Stimulated activated CD4-positive, alpha-beta T cell treated with anti-CD3 and anti-CD28 coated beads, Interleukin-15, amount 100 ng/mL, for 1 hour (primary cell): Measurements from ENCODE around the gene MST1.

Experiments
- DNase-seq, 2 donors: peaks; one replicate each; pipeline ENCODE4 v3.0.0-alpha.2; 2020; ENCODE audit warnings: low read depth in 1 of 2, low spot score in 1 of 2

MST1 gene

DNA sequence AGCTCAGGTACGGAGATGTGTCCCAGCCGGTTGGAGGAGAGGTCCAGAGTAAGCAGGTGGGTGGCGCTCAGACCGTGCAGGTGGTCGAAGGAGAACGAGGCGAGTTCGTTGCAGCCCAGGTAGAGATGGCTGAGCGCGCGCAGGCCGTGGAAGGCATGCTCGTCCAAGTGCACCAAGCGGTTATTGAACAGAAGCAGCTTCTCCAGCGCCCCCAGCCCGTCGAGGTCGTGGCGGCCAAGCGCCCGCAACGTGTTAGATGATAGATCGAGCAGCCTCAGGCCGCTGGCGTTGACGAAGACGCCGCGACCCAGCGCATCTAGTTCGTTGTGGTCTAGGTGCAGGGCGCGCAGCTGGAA, 29.6 kb upstream of the MST1 start:
- no peak for DNase-seq

DNA sequence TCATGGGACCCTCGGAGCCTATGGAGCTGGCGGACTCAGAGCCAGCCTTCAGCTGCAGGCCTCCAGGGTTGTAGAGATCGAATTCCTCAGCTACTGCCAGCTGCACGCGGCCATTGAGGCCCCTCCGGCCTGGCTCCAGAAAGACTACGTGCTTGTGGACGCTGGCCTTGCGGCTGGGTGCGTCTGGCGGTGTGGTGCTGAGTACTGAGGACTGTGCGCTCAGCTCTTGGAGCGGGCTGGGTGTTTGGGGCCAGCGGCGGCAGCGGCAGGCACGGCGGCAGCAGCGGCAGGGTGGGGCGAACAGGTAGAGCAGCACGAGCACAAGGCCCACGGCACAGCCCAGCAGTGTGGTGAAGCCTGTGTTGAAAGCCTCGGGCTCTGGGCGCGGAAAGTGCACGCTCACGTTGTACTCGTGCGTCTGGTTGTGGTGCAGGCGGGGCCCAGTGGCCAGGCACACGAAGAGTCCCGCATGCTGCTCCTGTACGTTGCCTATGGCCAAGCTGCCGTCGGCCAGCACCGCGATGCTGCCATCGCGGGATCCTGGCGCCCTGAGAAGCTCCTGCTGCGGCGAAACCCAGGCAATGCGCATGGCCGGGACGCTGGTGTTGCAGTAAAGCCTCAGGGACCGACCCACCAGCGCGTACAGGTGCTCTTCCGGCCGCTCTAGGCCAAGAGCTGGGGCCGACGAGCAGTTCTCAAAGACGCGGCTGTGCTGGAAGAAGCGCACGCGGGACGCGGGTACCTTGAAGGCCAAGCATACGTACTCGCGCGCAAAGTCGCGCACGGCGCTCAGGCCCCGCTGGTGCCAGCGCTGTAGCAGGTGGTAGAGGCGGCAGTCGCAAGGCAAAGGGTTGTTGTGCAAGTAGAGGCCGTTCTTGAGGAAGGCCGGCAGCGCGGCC, 28.9 kb upstream of the MST1 start:
- no peak for DNase-seq

DNA sequence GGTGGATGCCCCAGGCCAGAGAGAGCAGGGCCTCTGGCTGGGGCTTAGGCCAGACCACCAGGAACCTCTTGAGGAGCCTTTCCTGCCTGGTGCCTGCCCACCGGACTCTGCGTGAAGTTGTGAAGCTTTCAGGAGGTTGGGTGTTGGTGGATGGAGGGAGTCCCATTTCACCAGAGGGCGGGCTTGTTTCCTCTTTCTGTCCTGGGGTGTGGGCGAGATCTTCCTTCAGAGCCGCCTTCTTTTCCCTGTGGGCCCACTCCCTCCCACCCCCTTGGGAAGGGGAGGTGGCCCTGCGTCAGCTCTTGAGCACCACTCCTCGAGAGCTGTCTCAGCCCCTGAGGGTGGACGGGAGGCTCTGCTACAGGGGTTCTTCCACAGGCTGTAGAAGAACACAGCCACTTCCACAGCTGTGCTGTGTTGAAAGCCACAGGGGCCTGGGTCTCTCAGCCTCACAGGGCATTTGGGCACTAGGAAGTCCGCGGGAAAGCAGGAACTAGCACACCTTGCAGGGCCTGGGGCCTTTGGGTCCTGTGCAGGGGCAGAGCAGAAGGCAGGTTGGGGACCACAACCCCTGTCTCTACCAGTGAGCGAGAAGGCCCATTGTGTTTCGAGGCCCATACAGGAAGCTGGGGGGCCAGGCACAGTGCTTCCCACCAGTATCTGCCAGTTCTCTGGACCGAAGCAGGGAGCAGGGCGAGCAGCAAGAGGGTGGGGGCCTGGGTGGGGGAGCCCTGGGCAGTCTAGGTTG, 28.1 kb upstream of the MST1 start:
- DNase-seq, result no peak

DNA sequence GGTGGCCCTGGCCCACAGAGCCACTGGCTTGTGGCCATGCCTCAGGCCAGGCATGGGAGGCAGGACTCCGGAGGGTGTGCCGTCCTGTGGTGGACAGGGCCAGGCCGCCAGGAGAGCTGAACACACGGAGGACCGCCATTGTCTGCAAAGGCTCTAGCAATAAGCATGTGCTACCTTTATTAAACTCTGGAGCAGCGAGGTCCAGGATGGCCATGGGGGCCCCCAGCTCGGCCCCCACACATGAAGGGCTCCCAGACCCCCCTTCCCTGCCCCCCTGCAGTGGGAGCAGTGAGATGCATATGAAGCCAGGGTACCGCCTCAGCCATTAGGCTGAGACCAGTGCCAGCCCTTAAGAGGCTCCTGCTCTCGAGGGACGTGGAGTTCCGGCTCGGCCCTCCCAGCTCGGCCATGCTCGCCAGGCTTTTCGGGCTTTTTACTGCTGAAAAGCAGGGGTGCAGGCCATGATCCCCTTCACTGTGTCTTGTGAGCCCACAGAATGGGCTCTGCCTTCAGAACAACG, 27.5 kb upstream of the MST1 start:
- no peak for DNase-seq

DNA sequence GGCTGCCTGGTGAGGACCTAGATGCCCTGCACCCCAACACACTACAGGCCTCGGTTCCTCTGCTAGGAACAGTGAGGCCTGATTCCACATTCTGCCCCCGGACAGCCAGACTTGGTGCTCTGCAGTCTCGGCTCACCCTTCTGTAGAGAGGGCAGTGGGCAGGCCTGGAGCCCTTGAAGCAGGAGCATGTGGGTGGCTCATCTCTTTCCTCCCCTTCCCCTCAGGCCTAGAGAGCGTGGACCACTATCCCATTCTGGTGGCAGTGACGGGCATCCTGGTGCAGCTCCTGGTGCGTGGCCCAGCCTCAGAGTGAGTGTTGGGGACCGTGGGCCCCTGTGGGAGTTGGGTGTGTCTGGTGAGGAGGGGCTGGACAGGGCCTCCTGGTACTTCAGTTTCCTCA, 26.9 kb upstream of the MST1 start:
- no peak for DNase-seq

DNA sequence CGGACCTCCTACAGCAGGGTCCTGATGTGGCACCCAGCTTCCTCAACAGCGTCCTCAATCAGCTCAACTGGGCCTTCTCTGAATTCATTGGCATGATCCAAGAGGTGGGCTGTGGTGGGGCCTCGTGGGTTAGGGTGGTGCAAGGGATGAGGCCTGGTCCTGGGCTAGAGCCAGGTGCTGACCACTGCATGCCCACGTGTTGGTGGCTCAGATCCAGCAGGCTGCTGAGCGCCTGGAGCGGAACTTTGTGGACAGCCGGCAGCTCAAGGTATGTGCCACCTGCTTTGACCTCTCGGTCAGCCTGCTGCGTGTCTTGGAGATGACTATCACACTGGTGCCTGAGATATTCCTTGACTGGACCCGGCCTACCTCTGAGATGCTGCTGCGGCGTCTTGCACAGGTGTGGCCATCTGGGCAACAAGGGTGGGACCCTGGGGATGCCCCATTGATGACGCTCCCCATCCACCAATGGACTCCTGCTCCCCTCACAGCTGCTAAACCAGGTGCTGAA, 26.4 kb upstream of the MST1 start:
- no peak for DNase-seq

DNA sequence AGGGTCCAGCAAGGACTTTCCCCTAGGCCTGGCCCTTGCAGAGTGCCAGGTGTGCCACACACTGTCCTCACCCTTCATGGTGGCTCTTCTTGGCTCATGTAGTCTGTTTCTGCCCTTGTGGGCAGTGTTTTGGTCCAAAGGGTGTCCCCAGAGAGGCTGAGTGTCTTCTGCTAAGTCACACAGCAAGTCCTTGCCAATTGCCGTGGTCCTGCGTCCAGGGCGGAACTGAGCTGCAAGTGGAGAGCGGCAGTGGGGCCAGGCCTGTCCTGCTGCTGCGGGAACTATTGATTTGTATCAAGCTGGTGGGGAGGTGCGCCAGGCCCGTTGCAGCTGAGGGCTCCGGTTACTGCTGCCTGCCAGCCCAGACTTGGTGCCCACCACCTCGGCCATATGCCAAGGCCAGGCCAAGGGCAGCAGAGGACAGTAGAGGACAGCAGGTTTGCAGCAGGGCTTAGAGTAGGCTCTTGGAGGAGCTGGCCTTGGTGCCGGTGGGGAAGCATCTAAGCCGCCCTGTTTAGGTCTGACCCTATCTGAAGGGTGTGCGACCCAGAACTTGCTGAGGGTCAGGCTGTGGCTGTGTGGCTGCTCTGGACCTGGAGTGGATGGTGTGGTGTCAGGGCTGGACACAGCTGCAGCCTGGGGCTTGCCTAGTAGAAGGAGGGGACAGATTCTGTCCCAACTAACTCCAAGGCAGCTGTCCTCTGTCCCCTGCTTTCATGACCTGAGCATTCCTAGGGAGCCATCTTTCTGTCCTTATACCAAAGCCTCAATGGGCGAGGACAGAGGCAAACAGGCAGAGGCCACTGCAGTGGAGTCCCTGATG, 25.7 kb upstream of the MST1 start:
- DNase-seq, result no peak

DNA sequence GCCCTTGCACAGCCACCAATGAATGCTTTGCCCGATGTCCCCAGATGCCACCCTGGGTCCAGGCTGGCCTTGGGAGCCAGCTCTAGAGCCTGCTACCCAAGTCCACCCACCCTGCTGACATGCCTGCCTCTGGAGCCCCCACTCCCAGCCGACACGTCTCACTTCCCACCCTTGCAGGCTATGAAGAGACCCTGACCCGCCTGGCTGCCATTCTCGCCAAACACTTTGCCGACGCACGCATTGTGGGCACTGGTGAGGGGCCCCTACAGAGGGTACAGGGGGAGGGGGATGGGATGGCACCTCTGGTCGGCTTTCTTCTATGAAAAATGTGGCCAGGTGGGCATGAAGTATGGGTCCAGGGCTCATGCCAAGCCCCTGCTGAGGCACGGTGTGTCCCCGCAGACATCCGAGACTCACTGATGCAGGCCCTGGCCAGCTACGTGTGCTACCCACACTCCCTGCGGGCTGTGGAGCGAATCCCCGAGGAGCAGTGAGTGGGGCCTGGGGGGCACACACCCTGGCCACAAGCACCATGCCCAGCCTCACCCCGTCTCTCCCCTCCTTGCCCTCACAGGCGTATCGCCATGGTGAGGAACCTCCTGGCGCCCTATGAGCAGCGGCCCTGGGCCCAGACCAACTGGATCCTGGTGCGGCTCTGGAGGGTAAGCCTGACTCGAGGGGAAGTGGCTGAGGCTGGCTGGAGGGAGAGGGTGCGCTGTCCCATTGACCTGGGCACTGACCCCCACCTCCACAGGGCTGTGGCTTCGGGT, 24.2 kb upstream of the MST1 start:
- no peak for DNase-seq

DNA sequence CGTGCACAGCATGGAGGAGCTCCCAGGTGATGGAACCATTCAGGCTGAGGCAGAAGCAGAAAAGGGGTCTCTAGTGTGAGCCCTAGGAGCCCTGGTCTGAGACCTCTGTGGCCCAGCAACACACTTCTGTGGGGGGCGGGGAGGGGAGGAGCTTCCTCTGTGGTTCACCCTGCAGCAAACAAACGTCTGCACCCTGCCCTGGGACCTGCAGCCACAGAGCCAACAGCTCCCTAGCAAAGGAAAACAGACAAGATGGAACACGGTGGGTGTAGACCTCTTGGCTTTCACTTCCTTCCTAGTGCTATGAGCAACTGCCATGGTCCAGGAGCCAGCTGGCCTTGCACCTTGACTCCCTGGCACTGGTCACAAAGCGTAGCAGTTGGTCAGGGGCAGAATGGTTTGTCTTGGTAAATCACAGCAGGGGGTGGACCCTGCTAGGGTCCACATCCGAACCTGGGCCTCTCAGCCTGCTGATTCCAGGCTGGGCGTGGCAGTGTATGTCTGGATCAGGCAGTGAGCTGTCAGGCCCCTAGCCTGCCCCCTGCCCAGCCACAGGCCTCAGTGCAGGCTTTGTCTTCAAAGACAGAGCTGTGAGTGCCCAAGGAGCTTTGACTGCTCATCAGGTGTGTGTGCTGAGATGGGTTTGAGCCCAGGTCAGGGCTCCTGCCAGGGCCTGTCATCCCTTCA, 23.5 kb upstream of the MST1 start:
- DNase-seq, result no peak

DNA sequence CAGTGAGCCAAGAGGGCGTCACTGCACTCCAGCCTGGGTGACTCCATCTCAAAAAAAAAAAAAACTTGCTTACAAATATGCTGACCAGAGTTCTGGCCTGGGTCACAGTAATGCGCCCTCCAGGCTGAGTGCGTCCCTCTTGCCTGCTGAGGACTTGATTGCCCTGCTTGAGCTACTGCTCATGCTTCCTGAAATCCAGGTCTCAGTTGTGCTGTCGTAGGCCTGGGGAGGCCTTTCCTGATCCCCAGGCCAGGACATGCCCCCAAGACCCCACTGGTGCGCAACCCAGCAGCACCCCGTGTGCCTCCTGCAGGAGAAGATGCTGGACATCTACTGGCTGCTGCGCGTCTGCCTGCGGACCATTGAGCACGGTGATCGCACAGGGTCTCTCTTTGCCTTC, 22.9 kb upstream of the MST1 start:
- no peak for DNase-seq

DNA sequence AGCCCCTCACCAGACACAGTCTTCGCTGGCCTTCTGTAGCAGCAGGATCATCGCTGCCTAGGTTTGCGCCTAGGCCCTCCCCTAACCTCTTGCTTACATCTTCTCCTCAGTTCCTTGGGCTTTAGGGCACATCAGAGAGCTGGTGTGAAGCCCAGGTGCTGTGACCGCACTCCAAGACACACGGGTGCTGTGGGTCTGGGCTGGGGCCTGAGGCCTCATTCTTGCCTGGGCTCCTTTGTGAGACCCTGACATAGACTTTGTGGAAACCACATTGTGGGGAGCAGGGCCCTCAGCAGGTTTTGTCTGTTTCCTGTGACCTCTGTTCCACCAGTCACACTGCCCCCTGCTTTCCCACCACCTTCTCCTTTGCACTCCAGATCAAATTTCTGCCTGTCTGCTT, 22.2 kb upstream of the MST1 start:
- DNase-seq, result no peak

DNA sequence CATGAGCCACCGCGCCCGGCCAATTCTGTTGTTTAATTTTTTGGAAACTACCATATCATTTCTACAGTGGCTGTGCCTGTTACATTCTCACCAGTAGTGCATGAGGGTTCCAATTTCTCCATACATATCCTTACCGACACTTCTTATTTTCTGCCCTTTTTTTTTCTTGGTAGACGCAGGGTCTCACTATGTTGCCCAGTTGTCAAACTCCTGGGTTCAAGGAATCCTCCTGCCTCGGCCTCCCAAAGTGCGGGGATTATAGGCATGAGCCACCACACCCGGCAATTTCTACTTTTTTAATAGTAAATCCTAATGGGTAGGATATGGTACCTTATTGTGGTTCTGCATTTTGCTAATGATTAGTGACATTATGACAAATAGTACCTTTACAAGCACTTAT, 20.6 kb upstream of the MST1 start:
- no peak for DNase-seq

DNA sequence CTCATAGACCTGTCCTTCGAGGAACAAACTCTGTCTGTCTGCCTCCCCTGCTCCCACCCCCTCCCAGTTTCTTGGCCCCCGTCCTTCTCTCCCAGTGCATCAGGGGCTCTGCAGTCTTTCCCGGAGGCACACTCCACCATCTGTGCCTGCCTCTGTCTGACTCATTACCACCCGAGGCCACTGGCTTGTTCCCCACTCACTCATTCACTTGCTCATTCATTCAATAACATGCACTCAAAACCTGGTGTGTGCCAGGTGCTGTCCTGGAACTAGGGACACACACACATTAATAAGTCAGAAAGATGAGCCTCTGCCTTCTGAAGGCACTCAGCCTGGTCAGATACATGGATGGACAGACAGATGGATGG, 17.8 kb upstream of the MST1 start:
- no peak for DNase-seq

DNA sequence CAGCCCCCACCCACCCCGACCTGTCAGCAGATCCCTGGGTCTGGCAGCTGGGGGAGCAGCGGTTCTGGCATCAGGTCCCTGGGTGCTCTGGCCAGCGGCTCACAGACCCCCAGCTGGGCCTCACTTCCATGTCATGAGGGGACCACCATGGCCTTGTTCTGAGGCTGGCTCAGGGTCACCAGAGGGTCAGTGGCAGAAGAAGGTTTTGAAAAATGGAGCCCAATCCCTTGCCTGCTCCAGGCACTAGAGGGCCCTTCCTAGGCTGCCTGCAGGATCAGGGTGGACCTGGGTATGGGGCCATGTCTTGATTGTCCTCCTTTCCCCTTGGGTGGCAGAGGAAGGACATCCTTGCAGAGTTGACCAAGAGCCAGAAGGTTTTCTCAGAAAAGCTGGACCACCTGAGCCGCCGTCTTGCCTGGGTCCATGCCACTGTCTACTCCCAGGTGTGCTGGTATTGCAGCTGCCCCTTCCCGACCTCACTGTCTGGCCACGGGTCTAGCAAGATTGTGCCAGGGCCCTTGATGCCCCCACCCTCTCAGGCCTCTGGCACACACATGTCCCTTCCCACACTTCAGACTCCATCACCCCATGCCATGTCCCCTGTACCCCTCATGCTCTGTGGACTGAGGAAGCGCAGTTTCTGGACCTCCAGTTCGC, 17.3 kb upstream of the MST1 start:
- DNase-seq, result no peak

DNA sequence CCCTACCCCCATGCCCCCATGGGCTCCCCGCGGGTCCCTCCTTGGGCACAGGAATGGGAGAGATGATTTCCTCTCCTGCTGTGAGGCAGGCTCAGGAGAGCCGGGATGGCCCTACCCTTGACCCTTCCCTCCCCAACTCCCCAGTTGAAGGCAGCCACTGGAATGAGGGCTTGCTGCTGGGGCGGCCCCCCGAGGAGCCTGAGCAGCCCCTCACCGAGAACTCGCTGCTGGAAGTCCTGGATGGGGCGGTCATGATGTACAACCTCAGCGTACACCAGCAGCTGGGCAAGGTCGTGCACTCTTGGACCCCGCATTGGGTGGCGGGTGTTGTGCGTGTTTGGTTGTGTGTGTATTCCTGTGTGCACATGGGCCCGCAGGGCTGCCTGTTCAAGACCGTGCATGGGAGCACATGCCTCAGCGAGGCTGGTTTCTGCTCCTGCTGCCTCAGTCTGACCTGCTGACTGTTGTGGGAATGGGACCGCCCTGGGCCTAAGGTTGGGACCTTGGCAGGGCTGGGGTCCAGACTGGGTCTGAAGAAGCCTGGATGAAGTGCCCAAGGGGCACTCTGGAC, 16.2 kb upstream of the MST1 start:
- DNase-seq, result no peak

DNA sequence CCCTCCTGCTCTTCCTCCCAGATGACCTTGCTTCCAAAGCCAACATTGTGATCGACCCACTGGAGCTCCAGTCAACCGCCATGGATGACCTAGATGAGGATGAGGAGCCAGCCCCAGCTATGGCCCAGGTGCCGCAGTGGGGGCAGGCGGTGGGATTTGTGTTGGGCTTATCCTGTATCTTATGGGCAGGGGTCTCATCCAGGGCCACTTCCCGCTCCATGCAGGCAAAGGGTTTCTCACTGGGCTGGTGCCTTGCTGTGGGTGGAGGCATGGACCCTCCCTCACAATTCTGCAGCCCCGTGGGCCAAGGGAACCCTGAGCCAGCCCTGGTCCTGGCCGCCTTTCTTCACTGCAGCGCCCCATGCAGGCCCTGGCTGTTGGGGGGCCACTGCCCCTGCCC, 15.4 kb upstream of the MST1 start:
- no peak for DNase-seq

DNA sequence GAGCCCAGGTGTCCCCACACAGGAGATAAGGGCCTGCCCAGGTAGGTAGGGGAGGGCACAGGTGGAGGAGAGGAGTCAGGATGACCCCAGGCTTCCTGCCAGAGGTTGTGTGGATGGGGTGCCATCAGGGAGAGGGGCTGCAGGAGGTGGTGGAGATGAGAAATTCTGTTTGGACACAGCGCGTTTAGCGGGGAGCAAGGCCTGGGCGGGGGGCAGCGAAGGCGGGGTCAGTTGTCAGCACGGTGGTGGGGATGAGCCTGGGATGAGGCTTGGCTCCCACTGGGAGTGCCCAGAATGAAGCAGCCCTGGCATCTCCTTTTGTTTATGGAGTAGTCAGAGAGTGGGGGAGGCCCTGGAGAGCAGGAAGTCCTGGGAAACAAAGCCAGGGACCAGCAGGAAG, 14.7 kb upstream of the MST1 start:
- DNase-seq, result no peak

DNA sequence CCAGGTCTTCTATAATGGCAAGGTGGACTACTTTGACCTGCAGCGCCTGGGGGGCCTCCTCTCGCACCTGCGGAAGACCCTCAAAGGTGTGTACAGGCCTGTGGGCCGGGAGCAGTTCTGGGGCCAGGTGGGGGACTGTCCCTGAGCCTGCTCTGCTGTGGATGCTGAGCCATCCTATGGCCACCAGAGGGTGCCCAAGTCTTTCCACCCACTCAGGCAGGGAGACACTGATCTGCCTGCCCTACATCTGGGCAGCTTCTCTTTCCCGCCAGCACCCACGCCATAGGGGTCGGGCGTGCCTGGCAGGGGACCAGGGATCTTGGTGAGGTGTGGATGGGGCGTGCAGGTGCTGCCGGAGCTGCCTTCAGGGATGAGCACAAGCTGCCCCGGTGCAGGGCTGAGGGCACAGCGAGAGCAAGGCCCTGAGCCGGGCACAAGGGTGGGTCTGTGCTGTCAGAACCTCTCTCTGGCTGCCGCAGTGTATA, 14.2 kb upstream of the MST1 start:
- DNase-seq, result peak; percentile 36 to 44

DNA sequence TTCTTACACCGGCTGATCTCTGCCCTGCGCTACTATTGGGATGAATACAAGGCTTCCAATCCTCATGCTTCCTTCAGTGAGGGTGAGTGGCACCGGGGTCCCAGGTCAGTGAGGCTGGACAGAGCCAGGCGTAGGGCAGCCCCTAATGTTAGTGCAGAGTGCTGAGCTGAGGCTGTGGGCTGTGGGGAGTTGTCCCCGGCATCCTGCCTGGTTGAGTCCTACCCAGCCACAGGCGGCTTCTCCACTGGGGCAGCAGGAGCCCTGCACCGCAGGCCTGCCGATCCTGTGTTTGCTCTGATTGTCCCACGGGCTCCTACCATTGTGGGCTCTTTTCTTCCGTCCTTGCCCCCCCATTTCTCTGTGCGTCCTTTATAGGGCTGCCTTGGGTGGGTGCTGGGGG, 13.4 kb upstream of the MST1 start:
- DNase-seq, result no peak
